Measurements from ENCODE around the gene RPL10A. TPM values are rescaled to one million over a fixed set of nuclear protein-coding genes. Genes with fewer than 3 reads are reported as not detected.

The RPL10A gene
- total RNA-seq, 1 donor from 2014 or later, result 1,717 TPM

DNA sequence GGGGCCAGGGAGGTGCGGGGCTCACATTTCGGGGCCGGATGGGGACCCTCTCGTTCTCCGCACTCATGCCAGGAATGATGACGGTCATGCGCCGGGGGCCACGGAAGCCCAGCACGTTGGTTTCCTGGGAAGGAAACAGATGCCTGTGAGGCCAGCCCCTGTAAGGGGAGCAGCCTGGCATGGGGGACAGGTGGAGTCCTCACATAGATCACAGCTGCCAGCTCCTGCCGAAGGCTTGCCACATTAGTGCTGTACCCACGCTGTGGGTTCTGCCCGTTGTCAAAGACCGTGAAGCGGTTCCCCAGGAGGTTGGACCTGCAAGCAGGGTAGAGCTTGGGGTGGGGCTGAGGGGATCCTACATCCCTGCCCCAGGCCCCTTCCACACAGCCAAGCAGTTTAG is 35.3 kb downstream of the RPL10A start:
- TF ChIP-seq CTCF (conservative IDR thresholded peaks at IDR 0.05), result no peak
- Mint-ChIP-seq H3K4me3 (no peak overlapping the region), H3K36me3 (ENCODE audit: low read depth) (no peaks in the 10 kb centered on the region), H3K27me3 (ENCODE audit: low read depth) (peaks cover 3% of the 10 kb centered on the region), H3K27ac (ENCODE audit: unreplicated experiment) (no peak overlapping the region), H3K4me1 (peaks cover 34% of the 10 kb centered on the region), H3K9me3 (no peaks in the 10 kb centered on the region)
- DNase-seq (ENCODE audit: low read depth, low spot score), result no peak

DNA sequence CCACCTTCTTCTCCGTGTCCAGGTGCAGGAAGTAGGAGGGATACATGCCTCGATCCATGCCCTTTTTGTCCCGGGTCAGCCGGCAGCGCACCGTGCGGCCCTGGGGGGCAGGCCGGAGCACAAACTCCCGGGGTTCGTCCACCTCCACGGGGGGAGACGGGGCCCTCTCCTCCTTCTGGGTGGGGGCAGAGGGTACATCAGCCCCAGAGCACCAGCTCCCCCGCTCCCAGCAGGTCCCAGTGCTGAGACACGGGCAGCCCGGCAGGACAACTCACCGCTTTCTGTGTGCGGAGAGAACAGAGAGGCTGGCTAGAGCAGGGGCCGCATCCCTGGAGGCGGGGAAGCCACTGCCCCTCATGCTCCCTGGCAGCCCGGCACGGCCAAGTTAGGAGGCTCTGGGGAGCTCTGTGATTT is 37.8 kb downstream of the RPL10A start:
- no peak for TF ChIP-seq CTCF (conservative IDR thresholded peaks at IDR 0.05)
- DNase-seq (ENCODE audit: low read depth, low spot score), result no peak
- Mint-ChIP-seq H3K4me3 (no peak overlapping the region), H3K9me3 (no peaks in the 10 kb centered on the region), H3K4me1 (peaks cover 37% of the 10 kb centered on the region), H3K27ac (ENCODE audit: unreplicated experiment) (no peak overlapping the region), H3K36me3 (ENCODE audit: low read depth) (no peaks in the 10 kb centered on the region), H3K27me3 (ENCODE audit: low read depth) (no peaks in the 10 kb centered on the region)

DNA sequence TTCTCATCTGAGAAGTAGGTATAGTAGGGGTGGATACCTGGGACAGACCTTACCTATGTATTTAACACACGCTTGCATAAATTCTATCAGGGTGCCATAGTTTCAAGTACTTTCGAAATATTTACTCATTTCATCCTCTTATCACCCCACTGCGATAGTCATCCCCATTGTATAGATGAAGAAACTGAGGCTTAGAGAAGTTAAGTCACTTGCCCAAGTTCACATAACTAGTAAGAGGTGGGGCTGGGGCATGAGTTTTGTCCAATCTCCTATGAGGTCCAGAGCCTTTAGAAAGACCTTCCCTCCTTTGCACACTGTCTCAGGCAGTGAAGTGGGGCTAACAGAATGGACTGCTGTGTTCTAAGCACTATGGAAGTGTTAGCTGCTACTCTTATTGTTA is 38.3 kb downstream of the RPL10A start:
- Mint-ChIP-seq H3K9me3 (no peaks in the 10 kb centered on the region), H3K4me1 (peaks cover 36% of the 10 kb centered on the region), H3K36me3 (ENCODE audit: low read depth) (no peaks in the 10 kb centered on the region), H3K4me3 (no peak overlapping the region), H3K27ac (ENCODE audit: unreplicated experiment) (no peak overlapping the region), H3K27me3 (ENCODE audit: low read depth) (no peaks in the 10 kb centered on the region)
- DNase-seq (ENCODE audit: low read depth, low spot score), result no peak
- no peak for TF ChIP-seq CTCF (conservative IDR thresholded peaks at IDR 0.05)

DNA sequence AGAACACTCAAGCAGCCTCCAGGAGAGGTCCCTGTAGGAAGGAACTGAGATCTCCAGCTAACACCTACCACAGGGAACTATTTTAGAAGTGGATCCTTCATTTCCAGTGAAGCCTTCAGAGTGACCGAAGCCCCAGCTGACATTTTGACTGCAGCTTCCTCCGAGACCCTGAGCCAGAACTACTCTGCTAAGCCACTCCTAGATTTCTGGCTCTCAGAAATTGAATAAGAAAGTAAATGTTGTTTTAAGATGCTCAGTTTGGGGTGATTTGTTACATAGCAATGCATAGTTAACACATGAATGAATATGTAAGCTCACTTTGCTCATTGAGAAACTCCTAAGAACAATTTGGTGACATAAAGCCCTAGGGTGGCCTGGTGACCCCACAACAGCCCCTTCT is 39.0 kb downstream of the RPL10A start:
- H3K36me3 Mint-ChIP-seq (ENCODE audit: low read depth), result no peaks in the 10 kb centered on the region
- TF ChIP-seq CTCF (conservative IDR thresholded peaks at IDR 0.05), result no peak
- H3K4me3 Mint-ChIP-seq, result no peak overlapping the region
- no peaks in the 10 kb centered on the region for H3K9me3 Mint-ChIP-seq
- no peak for DNase-seq (ENCODE audit: low read depth, low spot score)
- H3K27me3 Mint-ChIP-seq (ENCODE audit: low read depth), result no peaks in the 10 kb centered on the region
- H3K27ac Mint-ChIP-seq (ENCODE audit: unreplicated experiment), result no peak overlapping the region
- peaks cover 36% of the 10 kb centered on the region for H3K4me1 Mint-ChIP-seq

GRCh38 chr6:35508027-35508426 is 39.8 kb downstream of the RPL10A start:
- no peak for DNase-seq (ENCODE audit: low read depth, low spot score)
- Mint-ChIP-seq H3K9me3 (no peaks in the 10 kb centered on the region), H3K36me3 (ENCODE audit: low read depth) (no peaks in the 10 kb centered on the region), H3K27ac (ENCODE audit: unreplicated experiment) (no peak overlapping the region), H3K27me3 (ENCODE audit: low read depth) (no peaks in the 10 kb centered on the region), H3K4me3 (no peak overlapping the region), H3K4me1 (peaks cover 36% of the 10 kb centered on the region)
- TF ChIP-seq CTCF (conservative IDR thresholded peaks at IDR 0.05), result no peak

- H3K36me3 Mint-ChIP-seq (ENCODE audit: low read depth), result no peaks in the 10 kb centered on the region
- H3K4me1 Mint-ChIP-seq, result peaks cover 36% of the 10 kb centered on the region
- no peak for DNase-seq (ENCODE audit: low read depth, low spot score)
- H3K9me3 Mint-ChIP-seq, result no peaks in the 10 kb centered on the region
- no peaks in the 10 kb centered on the region for H3K27me3 Mint-ChIP-seq (ENCODE audit: low read depth)
- no peak overlapping the region for H3K4me3 Mint-ChIP-seq
- no peak for TF ChIP-seq CTCF (conservative IDR thresholded peaks at IDR 0.05)
- peak overlapping the region; percentile 43 for H3K27ac Mint-ChIP-seq (ENCODE audit: unreplicated experiment)
These were observed 40.3 kb downstream of the RPL10A start for GRCh38 chr6:35508542-35508941.

All from neural crest cell (in vitro differentiated cells).